NOMO-1 treated with DMSO at 0.1 percent for 48 hours (cell line): Measurements from ENCODE around the gene ZNF630.
A peak's percentile ranks its signal among the peaks of the same experiment; 100 is the strongest.
"Not testable (repeated sequence)": the region's sequence is repeated elsewhere in the genome, so short reads cannot be mapped to it uniquely, and the experiment has no call there.

Experiments
- DNase-seq: peaks from one replicate; lab custom pipeline; 2025; ENCODE audit not compliant: unreplicated experiment; lab: John Stamatoyannopoulos, UW

The ZNF630 gene

DNA sequence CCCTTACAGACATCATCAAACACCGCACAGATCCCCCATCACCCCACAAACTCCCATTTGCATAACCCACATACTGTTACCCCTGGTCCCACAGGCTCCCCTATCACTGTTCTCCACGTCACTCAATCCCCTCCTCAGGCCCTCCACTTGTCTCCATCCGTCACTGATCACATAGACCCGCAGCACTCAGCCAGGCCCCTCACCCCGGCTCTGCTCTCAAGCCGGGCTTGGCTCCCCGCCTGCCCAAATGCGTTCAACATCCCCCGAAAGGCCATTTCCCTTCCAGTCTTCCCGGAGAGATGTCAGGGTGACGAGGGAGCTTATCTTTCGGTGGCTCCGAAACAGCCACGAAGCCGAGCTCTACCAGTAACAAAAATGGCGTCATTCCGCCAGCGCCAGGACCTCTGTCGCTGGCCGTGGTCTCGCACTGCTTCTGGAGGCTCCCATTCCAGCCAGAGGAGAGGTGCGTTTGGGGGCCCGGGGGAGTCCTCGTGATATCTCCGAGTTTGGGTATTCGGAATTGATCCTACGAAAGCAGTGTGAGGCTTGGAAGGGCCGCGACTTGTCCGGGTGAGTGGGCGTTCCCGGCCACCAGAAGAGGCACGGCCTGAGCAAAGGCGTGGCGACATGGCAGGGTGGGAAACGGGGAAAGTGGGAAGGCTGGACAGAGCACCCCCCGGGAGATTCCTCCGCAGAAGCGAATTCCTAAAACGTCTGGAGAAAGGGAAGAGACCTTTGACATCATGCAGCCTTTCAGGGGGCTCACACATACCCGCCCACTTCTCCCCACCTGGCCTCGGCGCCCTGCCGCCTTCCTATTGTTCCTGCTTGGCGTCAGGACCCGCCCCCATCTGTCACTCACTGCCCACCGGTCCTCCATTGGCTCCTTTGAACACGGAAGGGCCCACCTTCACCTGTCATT, at the start of gene ZNF630:
Gene ZNF630, minus strand, starts transcription at position 577 of the 922 bp plus-strand sequence. CDS start 4,754 bp downstream, outside the sequence.
- DNase-seq = peak; percentile 70

GRCh38 chrX:48107717-48108116, 36.3 kb upstream of the ZNF630 start:
- no peak for DNase-seq

DNA sequence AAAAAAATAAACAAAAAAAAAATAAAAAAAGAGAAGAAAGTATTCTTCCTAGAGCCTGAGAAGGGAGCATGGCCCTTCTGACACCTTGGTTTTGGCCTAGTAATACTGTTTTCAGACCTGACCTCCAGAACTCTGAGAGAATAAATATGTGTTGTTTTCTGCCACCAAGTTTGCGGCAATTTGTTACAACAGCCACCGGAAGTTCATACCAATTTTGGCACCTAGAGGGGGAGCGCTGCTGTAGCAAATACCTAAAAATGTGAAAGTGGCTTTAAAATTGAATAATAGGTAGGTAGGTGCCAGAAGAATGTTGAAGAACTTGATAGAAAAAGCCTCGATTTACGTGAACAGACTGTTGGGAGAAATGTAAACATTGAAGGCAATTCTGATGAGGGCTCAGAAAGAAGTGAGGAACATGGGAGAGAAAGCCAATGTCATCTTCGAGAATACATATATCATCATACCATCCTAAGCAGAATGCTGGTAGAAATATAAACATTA, 31.5 kb upstream of the ZNF630 start:
- DNase-seq = no peak

DNA sequence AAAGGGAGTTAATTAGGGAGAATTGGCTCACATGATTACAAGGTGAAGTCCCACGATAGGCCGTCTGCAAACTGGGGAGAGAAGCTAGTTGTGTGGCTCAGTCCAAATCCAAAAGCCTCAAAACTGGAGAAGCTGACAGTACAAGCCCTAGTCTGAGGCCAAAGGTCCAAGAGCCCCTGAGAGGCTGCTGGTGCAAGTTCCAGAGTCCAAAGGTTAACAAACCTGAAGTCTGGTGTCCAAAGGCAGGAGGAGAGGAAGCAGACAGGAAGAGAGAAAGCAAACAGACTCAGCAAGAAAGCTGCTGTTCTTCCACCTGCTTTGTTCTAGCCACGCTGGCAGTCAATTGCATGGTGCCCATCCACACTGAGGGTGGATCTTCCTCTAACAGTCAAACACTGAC, 30.0 kb upstream of the ZNF630 start:
- no peak for DNase-seq

DNA sequence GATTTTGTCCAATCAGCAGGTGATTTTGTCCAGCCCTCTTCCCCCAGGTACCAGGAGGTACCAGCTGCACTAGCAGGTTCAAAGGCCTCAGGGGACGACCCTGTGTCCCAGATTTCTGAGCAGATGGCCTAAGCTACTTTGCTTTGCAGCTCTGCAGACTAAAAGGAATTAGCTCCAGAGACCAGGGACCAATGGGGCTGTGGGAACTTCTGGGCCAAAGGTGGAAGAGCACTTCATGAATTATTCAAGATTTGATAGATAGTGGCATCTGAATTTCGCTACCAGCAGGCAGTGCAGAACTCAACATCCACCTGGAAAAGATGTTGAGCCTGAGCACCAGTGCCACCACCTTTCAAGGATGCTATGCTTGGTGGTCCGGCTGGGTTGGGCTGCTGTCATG, 21.1 kb upstream of the ZNF630 start:
- not testable (repeated sequence) for DNase-seq

- DNase-seq = no peak
Observed at GRCh38 chrX:48090123-48090522, 18.7 kb upstream of the ZNF630 start.

DNA sequence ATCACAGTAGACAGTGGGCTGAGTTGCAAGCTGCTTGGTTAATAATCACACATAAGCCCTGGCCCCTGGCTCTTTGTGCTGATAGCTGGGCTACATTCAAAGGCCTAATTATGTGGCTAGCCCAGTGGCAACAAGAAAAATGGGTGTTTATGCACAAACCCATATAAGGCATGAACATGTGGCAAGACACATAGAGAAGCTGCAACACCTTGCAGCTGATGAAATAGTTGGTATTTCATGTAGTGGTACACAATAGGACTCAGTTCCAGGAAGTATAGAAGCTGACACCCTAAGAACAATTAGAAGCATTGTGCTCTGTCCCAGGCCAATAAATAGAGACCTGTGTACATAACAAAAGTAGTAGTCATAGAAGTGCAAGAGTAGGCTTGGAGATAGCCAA, 14.6 kb upstream of the ZNF630 start:
- no peak for DNase-seq

- DNase-seq = no peak
Observed at GRCh38 chrX:48083706-48084105, 12.3 kb upstream of the ZNF630 start.

DNA sequence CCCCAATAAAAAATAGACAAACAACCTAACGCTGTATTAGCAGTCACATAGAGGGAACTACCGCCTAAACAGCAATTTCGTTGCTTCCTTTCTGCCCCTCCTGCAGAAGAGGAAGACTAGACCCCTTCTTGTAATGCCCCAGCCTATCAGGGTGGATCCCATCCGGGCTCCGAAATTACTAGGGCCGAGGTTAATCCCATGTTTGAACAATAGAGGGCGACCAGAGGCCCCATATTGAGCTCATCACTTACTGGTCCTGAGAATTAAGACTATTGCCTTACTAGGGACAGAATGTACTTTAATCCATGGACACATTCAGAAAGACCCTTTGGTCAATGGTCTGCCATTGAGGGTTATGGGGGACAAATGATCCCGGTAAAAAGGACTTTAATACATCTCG, 11.8 kb upstream of the ZNF630 start:
- DNase-seq = peak; percentile 55

GRCh38 chrX:48076343-48076742, 4.9 kb upstream of the ZNF630 start:
- DNase-seq = no peak

DNA sequence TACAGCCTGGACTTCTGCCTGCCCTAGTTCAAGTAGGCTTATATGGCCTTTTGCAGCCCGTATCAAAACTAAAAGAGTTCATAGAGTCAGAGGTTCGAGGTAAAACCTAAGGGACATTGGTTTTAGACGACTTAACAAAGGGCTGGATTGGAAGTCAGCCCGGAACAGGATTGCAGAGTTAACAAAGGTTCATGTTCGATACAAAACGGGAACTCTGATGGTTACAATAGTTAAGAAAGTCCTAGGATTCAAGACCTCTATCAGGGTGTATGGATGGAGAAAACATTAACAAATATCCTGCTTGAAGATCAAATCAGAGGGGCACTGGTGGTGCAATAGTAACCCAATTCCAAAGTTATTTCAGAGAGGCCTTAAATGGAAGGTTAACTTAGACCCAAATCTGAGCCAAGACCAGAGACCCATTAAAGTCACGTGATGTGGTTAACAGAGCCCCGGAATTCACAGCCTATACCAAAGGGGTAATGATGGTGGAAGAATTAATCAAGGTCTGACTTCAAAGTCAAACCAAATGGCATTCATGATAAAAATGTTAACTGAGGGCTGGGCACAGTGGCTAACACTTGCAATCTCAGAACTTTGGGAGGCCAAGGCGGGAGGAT, 656 bp upstream of the ZNF630 start:
- DNase-seq = no peak

DNA sequence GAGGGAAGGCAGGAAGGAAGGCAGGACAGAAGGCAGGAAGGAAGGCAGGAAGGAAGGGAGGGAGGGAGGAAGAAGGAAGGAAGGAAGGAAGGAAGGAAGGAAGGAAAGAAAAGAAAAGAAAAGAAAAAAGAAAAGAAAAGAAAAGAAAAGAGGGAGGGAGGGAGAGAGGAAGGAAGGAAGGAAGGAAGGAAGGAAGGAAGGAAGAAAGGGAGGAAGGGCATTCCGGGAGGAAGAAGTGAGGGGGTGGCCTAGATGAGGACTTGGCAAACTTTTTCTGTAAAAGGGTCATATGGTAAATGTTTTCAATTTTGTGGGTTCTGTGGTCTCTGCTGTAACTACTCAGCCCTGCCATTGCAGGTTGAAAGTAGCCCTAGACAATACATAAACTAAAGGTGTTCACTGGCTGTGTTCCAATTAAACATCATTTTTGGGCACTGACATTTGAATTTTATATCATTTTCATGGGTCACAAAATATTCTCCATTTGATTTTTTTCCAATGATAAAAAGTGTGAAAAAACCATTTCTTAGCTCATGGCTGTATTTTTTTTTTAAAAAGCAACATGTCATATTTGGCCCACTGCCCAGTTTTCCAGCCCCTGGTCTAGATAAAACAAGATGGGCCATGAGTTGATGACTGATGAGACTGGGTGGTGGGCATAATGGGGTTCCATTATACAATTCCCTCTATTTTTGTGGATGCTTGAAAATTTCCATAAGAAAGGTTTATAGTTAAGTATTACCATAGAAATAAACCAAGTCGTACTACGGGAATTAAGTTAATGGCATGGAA, 3.1 kb downstream of the ZNF630 start:
- no peak for DNase-seq

DNA sequence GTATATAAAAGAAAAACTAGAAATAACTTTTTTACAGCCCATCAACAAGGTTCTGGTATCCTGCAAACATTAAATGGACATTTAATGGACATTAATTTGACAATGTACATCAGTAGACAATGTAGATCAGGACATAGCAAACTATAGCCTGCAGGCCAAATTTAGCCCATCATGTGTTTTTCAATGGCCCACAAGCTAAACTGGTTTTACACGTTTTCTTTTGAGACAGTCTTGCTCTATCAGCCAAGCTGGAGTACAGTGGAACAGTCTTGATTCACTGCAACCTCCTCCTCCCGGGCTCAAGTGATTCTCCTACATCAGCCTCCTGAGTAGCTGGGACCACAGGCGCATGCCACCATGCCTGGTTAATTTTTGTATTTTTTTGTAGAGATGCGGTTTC, 7.2 kb downstream of the ZNF630 start:
- no peak for DNase-seq

GRCh38 chrX:48059296-48059639, 12.2 kb downstream of the ZNF630 start:
- DNase-seq = no peak

DNA sequence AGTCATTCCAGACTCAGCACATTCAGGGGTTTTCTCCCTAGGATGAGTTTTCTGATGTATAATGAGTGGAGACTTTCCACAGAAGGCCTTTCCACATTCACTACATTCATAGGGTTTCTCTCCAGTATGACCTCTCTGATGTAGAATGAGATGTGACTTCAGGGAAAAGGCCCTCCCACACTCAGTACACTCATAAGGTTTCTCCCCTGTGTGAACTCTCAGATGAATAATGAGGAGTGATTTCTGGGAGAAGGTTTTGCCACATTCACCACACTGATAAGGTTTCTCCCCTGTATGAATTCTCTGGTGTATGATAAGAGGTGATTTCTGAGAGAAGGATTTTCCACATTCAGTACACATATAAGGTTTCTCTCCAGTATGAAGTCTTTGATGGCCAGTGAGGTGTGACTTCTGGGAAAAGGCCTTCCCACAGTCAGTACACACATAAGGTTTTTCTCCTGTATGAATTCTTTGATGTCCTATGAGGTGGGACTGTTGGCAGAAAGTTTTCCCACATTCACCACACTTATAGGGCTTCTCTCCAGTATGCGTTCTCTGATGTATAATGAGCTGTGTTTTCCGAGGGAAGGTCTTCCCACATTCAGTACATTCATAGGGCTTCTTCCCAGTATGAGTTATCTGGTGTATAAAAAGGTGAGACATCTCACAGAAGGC, 12.7 kb downstream of the ZNF630 start:
- no peak for DNase-seq

DNA sequence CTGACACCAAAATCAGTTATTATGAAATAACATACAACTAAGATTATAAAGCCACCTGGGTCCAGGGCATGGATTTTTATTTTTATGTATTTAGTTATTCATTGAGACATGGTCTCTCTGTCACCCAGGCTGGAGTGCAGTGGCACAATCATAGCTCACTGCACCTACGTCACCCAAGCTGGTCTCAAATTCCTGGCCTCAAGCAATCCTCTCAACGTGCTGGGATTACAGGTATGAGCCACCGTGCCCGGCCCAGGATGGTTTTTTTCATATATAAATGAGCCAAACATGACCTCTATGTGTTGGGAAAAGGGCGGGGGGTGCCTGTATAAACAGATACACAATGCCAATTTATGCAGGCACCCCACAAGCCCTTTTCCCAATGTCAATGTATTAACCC, 24.6 kb downstream of the ZNF630 start:
- no peak for DNase-seq

DNA sequence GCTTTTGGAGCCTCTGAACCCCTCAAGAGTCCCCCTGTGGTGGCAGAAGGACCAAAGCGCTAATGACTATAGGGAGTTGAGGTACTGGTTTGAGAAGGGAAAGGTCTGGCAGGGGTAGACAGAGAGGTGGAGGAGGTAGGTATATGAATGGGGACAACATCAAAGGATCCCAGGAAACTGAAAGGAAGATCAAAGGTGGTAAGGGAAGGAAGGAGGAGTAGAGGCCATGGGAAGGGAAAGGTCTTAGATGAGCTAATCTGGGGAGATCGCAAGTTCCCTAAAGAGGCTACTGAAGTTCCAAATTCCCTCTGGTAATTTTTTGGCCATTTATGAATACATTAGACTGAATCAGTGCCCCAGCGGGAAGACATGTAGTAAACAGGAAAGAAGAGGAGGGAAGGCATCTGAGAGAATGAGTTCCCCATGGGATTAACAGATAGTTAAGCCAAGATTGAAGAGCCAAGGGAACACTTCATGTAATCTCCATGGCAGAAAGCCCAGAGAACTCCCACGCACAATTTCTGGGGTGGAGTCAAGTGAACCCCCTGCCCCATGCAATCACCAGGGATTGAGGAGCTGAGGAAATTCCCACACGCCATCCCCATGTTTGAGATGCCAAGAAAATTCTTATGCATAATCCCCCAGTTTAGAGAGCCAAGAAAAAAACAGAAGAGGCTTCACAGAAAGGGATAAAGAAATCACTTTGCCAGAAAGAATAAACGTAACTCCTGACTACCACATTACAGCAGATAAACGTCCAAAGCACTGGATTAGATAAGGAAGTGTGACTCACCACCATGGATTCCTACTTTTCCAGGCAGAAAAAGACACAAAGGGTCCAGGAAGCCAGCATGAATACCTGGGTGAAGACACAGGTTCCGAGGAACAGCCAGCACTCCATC, 25.8 kb downstream of the ZNF630 start:
- no peak for DNase-seq

GRCh38 chrX:48043056-48043455, 28.4 kb downstream of the ZNF630 start:
- no peak for DNase-seq

DNA sequence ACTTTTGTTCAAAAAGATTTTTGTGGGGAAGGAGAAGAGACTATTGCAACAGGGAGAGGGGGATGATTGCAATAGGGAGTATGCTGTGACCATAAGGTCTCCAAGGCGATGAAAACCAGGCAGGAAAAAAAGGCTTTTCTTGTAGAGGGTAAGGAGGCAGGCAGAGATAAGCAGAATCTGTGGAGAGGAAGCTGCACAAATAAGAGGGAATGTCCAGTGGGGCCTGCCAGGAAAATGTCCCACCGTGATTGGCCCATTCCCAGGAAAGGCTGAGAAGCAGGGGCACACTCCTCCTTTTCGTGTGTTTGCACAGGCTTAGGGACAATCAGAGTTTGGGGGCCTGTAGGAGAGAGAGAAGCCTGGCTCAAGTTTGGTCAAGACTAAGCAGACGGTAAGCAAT, 35.5 kb downstream of the ZNF630 start:
- no peak for DNase-seq

DNA sequence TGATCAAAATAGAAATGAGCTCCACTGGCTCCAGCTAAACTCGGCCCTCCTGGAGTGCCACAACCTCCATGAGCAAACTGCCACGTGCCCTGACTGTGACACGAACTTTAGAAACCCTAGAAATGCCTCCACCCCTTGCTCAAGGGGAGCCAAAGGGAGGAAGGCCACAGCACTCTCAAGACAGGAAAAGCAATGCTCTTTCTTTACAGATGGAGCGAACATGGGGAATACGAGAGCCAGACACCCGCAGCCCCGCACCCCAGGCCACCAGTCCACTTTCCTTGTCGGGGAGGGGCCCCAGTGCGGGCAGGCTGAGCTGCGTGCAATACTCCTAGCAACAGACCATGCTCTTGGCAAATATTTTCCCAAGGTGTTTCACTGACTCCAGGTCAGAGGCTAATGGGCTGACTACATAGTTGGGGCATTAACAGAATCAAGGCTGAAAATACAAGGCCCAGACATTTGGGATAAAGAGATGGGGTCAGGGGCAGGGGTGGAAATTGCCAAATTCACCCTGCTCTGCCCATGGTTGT, 40.7 kb downstream of the ZNF630 start:
- DNase-seq = not testable (repeated sequence)
